Subcutaneous abdominal adipose tissue (tissue), 5 donors: Measurements from ENCODE around the gene TACSTD2.
"Not testable (repeated sequence)": the region's sequence is repeated elsewhere in the genome, so short reads cannot be mapped to it uniquely, and the experiment has no call there.

Experiments
- H3K27ac ChIP-seq: one replicate; pipeline ENCODE4 v1.7.0; 2013; ENCODE audit warnings: low read depth, mild to moderate bottlenecking, inconsistent platforms, low read length, moderate library complexity
- H3K27me3 ChIP-seq, 5 donors: one replicate each; pipeline ENCODE4 v1.7.0; 2013; ENCODE audit warnings: low read length in 5 of 5, inconsistent platforms in 1 of 5; ENCODE audit not compliant: control insufficient read depth in 5 of 5, insufficient read depth in 4 of 5
- H3K36me3 ChIP-seq, 5 donors: one replicate each; pipeline ENCODE4 v1.7.0; 2013; ENCODE audit warnings: low read length in 5 of 5; ENCODE audit not compliant: control insufficient read depth in 5 of 5, insufficient read depth in 5 of 5
- H3K4me1 ChIP-seq, 5 donors: one replicate each; pipeline ENCODE4 v1.7.0; 2013; ENCODE audit warnings: low read length in 5 of 5, mild to moderate bottlenecking in 3 of 5, moderate library complexity in 1 of 5; ENCODE audit not compliant: control insufficient read depth in 5 of 5, insufficient read depth in 5 of 5
- H3K4me3 ChIP-seq, 5 donors: one replicate each; pipeline ENCODE4 v1.7.0; 2013; ENCODE audit warnings: low read length in 5 of 5, low read depth in 1 of 5
- H3K9ac ChIP-seq, 5 donors: one replicate each; pipeline ENCODE4 v1.7.0; 2013; ENCODE audit warnings: low read length in 5 of 5, mild to moderate bottlenecking in 4 of 5, moderate library complexity in 3 of 5
- H3K9me3 ChIP-seq, 5 donors: one replicate each; pipeline ENCODE4 v1.7.0; 2013; ENCODE audit warnings: low read length in 5 of 5; ENCODE audit not compliant: control insufficient read depth in 5 of 5
- donor health status: healthy.
- donor health status: healthy.
- donor health status: healthy.
- donor health status: healthy.
- donor health status: healthy.

Gene TACSTD2

DNA sequence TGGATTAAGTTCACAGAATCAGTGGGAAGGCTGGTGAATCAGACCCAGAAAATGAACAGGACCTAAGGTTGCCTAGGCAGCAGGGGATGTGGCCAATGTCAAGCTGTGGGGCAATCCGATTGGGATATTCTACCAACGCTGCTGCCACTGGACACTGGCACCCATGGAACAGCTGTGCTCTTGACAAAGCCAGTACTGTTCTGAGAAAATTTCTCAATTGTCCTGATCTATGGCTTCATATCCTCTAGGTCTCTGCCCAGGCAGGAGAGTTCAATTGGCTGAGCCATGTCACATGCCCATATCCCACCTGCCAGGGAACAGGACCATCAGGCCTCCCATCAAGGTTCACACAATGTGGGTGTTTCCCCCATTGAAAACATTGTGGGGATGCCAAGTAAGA is 6.2 kb downstream of the TACSTD2 start:
- Histone ChIP-seq H3K9ac (no peak overlapping the region), H3K36me3 (no peaks in the 10 kb centered on the region), H3K9me3 (no peaks in the 10 kb centered on the region), H3K27me3 (peaks cover 5 to 21% (median 17%) of the 10 kb centered on the region in 5 donors), H3K4me1 (peaks cover 0 to 2% (median 0%) of the 10 kb centered on the region in 5 donors), H3K4me3 (no peak overlapping the region), H3K27ac (no peak overlapping the region)

DNA sequence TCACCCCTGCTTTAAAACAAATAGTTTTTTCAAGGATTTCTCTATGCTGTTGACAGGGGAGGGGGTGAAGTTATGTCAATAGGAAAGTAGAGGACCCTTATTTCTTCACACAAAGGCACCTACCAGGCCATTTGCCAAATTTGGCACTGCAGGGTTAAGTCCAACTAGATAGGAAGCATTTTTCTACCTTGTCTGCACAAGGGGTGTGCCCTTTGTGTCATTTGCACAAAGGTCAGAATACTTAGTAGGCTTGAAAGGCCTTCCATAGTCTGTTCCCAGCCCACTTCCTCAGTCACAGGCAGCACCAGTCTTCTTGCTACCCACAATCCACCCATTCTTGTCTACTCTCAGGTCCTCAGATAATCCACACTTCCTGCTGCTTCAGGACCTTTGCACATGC is 7.0 kb downstream of the TACSTD2 start:
- H3K9me3 ChIP-seq: no peaks in the 10 kb centered on the region
- H3K4me3 ChIP-seq: no peak overlapping the region
- H3K9ac ChIP-seq: no peak overlapping the region
- no peaks in the 10 kb centered on the region for H3K36me3 ChIP-seq
- H3K27me3 ChIP-seq: peaks cover 0 to 17% (median 12%) of the 10 kb centered on the region in 5 donors
- no peak overlapping the region for H3K27ac ChIP-seq
- H3K4me1 ChIP-seq: no peaks in the 10 kb centered on the region

DNA sequence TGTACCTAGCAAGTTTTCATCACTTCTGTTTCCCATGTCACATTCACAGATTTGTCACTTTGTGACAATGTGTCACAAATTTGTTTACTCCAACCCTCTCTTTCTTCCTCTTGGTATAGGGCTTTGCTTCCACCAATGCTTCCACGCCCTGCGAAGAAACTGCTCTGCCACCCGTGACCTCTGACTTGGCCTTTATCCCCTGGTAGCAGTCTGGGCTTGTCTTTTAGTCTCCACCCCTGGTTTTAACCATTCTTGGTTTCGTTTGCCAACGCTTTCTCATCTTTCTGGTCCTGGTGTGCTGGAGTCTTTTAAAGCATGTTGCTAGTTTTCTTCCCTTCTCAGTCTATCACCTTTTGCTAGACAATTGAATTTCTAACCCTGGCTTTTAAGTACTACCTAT is 8.1 kb downstream of the TACSTD2 start:
- Histone ChIP-seq H3K9ac (no peak overlapping the region), H3K36me3 (no peaks in the 10 kb centered on the region), H3K4me1 (no peaks in the 10 kb centered on the region), H3K9me3 (no peaks in the 10 kb centered on the region), H3K27me3 (peaks cover 0 to 17% (median 10%) of the 10 kb centered on the region in 5 donors), H3K27ac (no peak overlapping the region), H3K4me3 (no peak overlapping the region)

DNA sequence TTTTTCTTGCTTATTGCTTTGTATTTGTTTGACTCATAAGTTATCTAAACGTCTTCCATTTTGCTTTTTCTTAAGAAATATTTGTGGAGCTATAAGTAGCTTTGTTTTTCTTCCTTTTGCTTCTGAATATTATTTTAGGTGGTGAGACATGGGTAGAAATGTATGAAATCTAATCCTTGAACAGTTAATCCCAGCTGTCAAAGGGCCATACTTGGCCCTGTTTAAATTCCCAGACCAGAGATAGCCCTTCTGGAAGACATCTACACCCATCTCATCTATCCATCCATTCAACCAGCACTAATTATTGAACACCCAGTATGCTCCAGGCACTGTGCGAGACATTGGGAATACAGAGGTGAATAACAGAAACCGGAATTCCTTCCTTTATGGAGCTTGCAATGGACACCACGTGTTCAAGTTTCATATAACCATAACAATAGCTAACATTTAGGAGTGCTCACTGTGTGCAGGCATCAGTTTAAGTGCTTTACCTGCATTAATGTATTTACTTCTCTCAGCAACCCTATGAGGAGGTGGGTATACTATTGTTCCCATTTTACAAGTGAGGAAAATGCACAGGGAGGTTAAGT is 8.7 kb downstream of the TACSTD2 start:
- Histone ChIP-seq H3K4me1 (no peaks in the 10 kb centered on the region), H3K36me3 (no peaks in the 10 kb centered on the region), H3K27me3 (peaks cover 0 to 14% (median 5%) of the 10 kb centered on the region in 5 donors), H3K27ac (no peak overlapping the region), H3K4me3 (no peak overlapping the region), H3K9ac (no peak overlapping the region), H3K9me3 (no peaks in the 10 kb centered on the region)

DNA sequence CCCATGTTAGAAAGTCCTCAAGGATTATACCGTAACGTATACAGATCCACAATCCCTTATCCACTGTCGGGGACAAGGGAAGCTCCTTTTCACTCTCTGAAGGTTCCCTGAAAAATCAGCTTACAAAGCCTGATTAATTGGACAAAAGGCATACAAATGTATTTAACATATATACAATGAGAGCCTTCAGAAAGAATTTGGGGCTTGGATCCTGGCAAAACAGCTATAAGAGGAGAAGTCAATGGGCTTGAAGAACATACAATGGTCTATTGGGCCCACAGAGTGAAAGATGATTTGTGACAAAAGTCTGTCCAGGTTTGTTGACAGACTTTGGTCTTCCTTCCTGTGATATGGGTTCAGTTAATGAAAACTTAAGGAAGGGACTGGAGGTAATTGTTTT is 10.7 kb downstream of the TACSTD2 start:
- H3K27me3 ChIP-seq: peaks cover 0 to 2% (median 0%) of the 10 kb centered on the region in 5 donors
- no peak overlapping the region for H3K27ac ChIP-seq
- H3K9ac ChIP-seq: no peak overlapping the region
- H3K4me3 ChIP-seq: no peak overlapping the region
- H3K36me3 ChIP-seq: no peaks in the 10 kb centered on the region
- no peaks in the 10 kb centered on the region for H3K9me3 ChIP-seq
- no peaks in the 10 kb centered on the region for H3K4me1 ChIP-seq

DNA sequence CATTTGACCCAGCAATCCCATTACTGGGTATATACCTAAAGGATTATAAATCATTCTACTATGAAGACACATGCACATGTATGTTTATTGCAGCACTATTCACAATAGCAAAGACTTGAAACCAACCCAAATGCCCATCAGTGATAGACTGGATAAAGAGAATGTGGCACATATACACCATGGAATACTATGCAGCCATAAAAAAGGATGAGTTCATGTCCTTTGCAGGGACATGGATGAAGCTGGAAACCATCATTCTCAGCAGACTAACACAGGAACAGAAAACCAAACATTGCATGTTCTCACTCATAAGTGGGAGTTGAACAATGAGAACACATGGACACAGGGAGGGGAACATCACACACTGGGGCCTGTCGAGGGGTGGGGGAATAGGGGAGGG is 13.3 kb downstream of the TACSTD2 start:
- H3K9ac ChIP-seq, H3K4me1 ChIP-seq, H3K27ac ChIP-seq, H3K27me3 ChIP-seq, H3K9me3 ChIP-seq, H3K36me3 ChIP-seq, H3K4me3 ChIP-seq: not testable (repeated sequence)

DNA sequence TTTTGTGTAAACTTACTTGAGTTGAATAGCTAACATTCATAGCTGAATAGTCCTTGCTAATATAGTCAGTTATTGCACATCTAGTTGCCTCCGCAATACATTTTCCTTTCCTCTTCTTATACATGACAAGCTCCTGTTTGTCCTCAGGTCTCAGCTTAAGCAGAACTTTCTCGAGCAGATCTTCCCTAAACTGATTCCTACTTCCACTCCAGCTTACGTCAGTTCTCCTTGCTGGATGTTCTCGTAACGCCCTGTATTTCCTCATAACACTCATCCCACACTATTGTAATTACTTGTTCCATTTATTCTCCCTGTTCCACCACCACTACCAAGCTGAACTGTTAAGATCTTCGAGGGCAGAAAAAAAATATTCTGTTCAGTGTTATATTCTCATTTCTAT is 15.4 kb downstream of the TACSTD2 start:
- Histone ChIP-seq H3K9ac (no peak overlapping the region), H3K36me3 (no peaks in the 10 kb centered on the region), H3K27me3 (no peaks in the 10 kb centered on the region), H3K9me3 (peaks cover 0 to 7% (median 0%) of the 10 kb centered on the region in 5 donors), H3K4me1 (no peaks in the 10 kb centered on the region), H3K4me3 (no peak overlapping the region), H3K27ac (no peak overlapping the region)

DNA sequence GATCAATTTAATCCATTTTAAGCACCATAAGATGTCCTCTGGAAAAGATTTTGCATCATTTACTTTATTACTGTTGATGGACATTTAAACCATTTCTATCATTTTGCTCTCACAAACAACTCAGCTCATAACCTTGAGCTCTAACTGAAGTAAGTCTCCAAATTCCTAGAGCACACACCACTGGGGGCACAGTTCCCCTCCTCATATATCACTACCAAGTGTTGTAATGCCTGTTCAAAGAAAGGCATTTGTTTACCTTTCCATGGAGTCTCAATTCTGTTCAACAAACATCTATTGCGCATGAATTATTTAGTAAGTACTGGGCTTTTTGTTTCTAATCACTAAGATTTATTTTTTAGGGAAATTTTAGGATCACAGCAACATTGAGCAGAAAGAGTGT is 21.7 kb downstream of the TACSTD2 start:
- H3K27ac ChIP-seq: no peak overlapping the region
- H3K36me3 ChIP-seq: no peaks in the 10 kb centered on the region
- H3K27me3 ChIP-seq: peaks cover 0 to 3% (median 0%) of the 10 kb centered on the region in 5 donors
- peaks cover 0 to 2% (median 0%) of the 10 kb centered on the region in 5 donors for H3K9me3 ChIP-seq
- no peaks in the 10 kb centered on the region for H3K4me1 ChIP-seq
- H3K9ac ChIP-seq: no peak overlapping the region
- no peak overlapping the region for H3K4me3 ChIP-seq

DNA sequence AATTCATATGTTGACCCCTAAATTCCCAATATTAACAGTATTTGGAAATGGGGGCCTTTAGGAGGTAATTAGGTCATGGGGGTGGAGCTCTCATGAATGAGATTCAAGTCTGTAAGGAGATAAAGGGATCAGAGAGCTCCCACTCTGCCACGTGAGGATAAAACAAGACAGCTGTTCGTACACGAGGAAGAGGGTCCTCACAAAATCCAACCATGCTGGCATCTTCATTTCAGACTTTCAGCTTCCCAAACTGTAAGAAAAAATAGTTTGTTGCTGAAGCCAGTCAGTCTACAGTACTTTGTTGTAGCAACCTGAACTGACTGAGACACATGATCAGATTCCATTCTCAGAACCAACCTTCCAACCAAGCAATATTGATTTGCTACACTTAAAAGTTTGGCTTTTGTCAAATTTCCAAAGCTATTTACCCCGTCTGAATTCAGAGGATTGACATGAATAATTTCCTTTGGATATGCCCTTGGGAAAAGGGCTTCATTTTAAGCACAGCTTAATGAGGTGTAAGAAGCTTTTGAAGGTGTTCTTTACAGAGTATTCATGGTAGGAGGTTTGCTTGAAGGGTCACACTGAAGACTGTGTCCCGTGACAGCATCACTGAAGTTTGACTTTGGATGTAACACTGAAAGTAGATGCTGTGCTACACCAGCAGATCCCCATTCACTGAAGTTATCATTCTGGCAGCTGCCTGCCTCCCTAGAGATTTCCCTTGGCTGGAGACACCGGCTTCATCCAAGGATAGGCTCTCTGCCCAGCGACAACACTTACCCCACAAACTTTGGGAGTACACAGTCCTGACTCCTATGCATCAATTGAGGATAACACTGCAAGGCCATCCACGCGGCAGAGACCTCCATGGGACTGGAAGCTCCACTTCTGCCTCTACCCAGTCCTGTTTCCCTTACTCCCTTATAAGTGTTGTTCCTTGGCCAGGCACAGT is 25.6 kb downstream of the TACSTD2 start:
- Histone ChIP-seq H3K36me3 (no peaks in the 10 kb centered on the region), H3K4me1 (peaks cover 0 to 5% (median 3%) of the 10 kb centered on the region in 5 donors), H3K9me3 (no peaks in the 10 kb centered on the region), H3K27ac (no peak overlapping the region), H3K27me3 (peaks cover 0 to 3% (median 0%) of the 10 kb centered on the region in 5 donors), H3K4me3 (no peak overlapping the region), H3K9ac (no peak overlapping the region)

DNA sequence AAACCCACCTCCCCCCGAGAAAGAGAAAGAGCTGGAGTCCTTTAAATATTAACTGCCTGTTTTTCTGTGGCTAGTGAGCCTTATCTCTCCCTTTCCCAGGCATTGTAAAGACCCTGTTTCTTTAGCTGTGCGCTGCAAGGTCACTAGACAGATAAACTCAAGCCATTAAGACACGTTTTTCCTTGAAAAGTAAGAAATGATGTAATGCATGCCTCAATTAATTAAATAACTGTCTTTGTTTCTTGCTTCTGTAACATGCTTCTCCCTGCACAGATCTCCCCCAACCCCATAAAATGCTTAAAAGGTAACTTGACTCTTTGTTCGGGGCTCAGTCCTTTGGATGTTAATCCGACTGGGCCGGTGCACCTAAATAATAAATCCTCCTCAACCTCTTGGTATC is 27.8 kb downstream of the TACSTD2 start:
- not testable (repeated sequence) for H3K36me3 ChIP-seq, H3K9ac ChIP-seq, H3K9me3 ChIP-seq, H3K27me3 ChIP-seq, H3K27ac ChIP-seq, H3K4me3 ChIP-seq
- peaks cover 2 to 18% (median 13%) of the 10 kb centered on the region in 5 donors for H3K4me1 ChIP-seq
